ENCODE results near the gene HOXC9.

HOXC9 gene

DNA sequence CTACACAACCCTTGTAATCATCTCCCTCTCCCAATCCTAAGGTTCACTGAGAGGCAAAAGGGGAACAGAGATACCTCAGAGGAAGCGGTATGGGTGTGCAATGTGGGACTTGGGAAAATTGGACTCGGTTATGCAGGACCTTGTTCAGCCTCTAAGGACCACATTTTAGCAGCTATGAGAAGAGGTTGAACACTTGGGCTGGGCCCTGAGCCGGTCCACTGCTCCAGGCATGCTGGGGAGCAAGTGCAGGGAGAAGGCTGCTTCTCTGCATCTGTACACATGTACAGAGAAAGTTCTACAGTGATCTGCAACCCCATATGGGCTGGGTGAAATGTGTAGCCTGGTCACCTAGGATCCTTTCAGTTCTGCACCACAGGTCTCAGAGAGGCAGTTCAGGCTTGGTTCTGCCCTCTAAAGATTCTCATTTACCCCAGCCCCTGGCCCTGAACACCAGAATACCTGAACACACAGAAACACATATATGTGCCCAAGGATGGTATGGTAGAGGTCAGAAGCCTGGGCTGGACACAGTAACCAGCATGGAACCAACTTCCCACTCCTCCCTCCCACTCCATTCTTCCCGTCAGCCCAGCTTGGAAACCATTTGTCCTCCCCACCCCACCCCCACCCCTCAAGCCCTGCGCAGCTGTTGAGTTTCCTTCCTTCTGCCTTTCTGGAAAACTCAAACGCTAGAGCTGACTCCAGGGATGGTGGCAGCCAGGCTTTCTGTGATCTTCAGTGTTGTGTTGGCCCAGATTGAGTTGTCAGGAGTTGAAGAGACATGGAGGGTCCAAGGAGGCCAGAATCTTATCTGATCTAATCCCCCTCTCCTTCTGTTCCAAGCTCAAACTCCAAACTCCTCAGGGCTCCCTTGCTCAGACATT, 43.3 kb downstream of the HOXC9 start:
- intact Hi-C loops (cut with DNase I; ENCODE audit: low total_unique reads): no loop called here
- DNase-seq: no peak
- no peak overlapping the region for H3K4me3 ChIP-seq
- H3K9me3 ChIP-seq: no peaks in the 10 kb centered on the region
- H3K27ac ChIP-seq: no peak overlapping the region
- TF ChIP-seq, protein P1, sequence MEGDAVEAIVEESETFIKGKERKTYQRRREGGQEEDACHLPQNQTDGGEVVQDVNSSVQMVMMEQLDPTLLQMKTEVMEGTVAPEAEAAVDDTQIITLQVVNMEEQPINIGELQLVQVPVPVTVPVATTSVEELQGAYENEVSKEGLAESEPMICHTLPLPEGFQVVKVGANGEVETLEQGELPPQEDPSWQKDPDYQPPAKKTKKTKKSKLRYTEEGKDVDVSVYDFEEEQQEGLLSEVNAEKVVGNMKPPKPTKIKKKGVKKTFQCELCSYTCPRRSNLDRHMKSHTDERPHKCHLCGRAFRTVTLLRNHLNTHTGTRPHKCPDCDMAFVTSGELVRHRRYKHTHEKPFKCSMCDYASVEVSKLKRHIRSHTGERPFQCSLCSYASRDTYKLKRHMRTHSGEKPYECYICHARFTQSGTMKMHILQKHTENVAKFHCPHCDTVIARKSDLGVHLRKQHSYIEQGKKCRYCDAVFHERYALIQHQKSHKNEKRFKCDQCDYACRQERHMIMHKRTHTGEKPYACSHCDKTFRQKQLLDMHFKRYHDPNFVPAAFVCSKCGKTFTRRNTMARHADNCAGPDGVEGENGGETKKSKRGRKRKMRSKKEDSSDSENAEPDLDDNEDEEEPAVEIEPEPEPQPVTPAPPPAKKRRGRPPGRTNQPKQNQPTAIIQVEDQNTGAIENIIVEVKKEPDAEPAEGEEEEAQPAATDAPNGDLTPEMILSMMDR (IDR thresholded peaks at IDR 0.05): no peak
- peaks cover 5 to 35% (median 28%) of the 10 kb centered on the region in 4 donors for H3K4me1 ChIP-seq
- no peaks in the 10 kb centered on the region for H3K36me3 ChIP-seq
- no peaks in the 10 kb centered on the region for H3K27me3 ChIP-seq

- DNase-seq: no peak
- intact Hi-C loops (cut with DNase I; ENCODE audit: low total_unique reads): no loop called here
- H3K27me3 ChIP-seq: no peaks in the 10 kb centered on the region
- no peak overlapping the region for H3K27ac ChIP-seq
- H3K4me3 ChIP-seq: no peak overlapping the region
- no peaks in the 10 kb centered on the region for H3K9me3 ChIP-seq
- H3K36me3 ChIP-seq: no peaks in the 10 kb centered on the region
- peaks cover 0 to 21% (median 15%) of the 10 kb centered on the region in 4 donors for H3K4me1 ChIP-seq
- TF ChIP-seq, protein P1 (IDR thresholded peaks at IDR 0.05): no peak
These were observed 44.6 kb downstream of the HOXC9 start for GRCh38 chr12:54044425-54045103.

DNA sequence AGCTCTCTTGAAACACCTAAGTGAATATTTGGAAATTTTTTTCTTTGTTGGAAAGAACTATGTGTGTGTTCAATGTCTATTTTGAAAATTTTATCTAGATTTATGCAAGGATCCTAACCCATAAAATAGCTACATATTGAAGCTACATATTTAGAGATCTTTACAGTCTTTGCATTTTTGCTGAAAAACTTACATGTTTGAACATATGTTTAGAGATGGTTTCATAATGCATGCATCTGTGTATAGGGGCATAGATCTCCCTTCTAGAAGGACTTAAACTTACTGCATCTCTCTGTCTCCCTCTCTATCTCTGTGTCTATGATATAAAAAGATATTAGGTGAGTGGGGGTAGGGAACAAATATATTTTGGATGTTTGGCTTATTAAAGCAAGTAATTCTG, 45.4 kb downstream of the HOXC9 start:
- no peak for DNase-seq
- H3K4me3 ChIP-seq: no peak overlapping the region

DNA sequence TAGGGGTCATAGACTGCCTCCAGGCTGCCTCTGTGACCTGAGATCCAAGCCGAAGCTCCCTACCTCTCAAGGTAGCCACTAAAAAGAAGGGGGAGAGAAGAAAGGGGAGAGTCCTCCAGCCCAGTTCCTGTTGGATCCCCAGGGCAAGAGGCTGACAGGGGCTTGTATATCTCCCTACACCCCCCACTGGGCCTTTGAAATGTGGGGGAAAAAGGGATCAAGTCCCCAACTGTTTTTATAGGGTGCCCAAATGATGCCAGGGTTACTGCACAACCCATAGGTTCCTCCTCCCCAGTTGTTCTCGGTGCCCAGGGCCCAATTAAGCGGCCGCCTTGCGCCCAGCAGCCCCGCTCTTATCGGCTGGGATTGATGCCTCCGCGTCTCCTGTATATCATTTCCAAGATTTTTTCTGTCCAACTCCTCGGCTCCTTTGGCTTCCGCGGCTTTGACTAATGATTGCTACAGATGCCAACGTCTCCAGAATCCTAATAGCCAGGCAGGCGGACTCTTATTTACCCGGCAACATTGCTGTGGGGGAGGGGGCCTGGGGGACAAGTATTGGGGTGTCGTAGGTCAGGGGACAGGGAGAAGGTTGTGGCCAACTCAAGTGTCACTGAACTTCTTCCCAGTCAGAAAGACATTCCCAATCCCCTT, 46.0 kb downstream of the HOXC9 start:
- no peak for DNase-seq
- H3K27ac ChIP-seq: no peak overlapping the region
- H3K27me3 ChIP-seq: no peaks in the 10 kb centered on the region
- H3K36me3 ChIP-seq: no peaks in the 10 kb centered on the region
- TF ChIP-seq, protein P1 (IDR thresholded peaks at IDR 0.05): no peak
- H3K9me3 ChIP-seq: no peaks in the 10 kb centered on the region
- intact Hi-C loops (cut with DNase I; ENCODE audit: low total_unique reads): no loop called here
- peaks cover 0 to 9% (median 4%) of the 10 kb centered on the region in 4 donors for H3K4me1 ChIP-seq
- H3K4me3 ChIP-seq: no peak overlapping the region

More for the DNA sequence above, 45.4 kb downstream of the HOXC9 start:
- TF ChIP-seq, protein P1 (IDR thresholded peaks at IDR 0.05): no peak
- no peaks in the 10 kb centered on the region for H3K9me3 ChIP-seq
- peaks cover 0 to 13% (median 7%) of the 10 kb centered on the region in 4 donors for H3K4me1 ChIP-seq
- no peaks in the 10 kb centered on the region for H3K36me3 ChIP-seq
- H3K27ac ChIP-seq: no peak overlapping the region
- no peaks in the 10 kb centered on the region for H3K27me3 ChIP-seq
- intact Hi-C loops (cut with DNase I; ENCODE audit: low total_unique reads): no loop called here

DNA sequence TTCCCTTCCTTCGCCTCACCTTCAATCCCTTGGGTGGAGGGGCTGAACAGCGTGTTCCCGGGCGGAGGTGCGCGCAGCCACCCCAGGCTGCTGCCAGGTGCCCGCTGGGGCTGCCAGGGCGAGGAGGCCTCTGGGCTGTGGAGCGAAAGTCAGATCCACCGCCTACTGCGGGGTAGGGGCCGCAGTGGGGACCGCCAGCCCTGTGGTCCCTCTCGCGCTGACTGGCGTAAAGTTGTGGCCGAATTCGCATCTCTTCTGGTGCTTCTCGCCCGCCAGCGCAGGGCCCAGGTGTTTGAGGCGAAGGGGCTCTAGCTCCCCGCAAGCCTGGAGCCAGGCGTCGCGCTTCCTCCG, 46.8 kb downstream of the HOXC9 start:
- no peak overlapping the region for H3K27ac ChIP-seq
- TF ChIP-seq, protein P1 (IDR thresholded peaks at IDR 0.05): no peak
- intact Hi-C loops (cut with DNase I; ENCODE audit: low total_unique reads): no loop called here
- H3K36me3 ChIP-seq: no peaks in the 10 kb centered on the region
- DNase-seq: no peak
- no peaks in the 10 kb centered on the region for H3K27me3 ChIP-seq
- H3K9me3 ChIP-seq: no peaks in the 10 kb centered on the region
- peaks cover 0 to 13% (median 5%) of the 10 kb centered on the region in 4 donors for H3K4me1 ChIP-seq
- H3K4me3 ChIP-seq: no peak overlapping the region

Measured in tibial artery (tissue), 4 donors.